ENCODE results near the gene ABHD13. TPM values are rescaled to one million over a fixed set of nuclear protein-coding genes. Genes with fewer than 3 reads are reported as not detected.

Gene ABHD13
- 7.8 and 8.5 TPM in 2 replicates for total RNA-seq
- long read RNA-seq, full-length matches to known transcripts = 63 of 69 reads
- long read RNA-seq, partial matches to known transcripts = 0 of 69 reads
- long read RNA-seq, other reads (novel, unspliced or antisense) = 6 of 69 reads

DNA sequence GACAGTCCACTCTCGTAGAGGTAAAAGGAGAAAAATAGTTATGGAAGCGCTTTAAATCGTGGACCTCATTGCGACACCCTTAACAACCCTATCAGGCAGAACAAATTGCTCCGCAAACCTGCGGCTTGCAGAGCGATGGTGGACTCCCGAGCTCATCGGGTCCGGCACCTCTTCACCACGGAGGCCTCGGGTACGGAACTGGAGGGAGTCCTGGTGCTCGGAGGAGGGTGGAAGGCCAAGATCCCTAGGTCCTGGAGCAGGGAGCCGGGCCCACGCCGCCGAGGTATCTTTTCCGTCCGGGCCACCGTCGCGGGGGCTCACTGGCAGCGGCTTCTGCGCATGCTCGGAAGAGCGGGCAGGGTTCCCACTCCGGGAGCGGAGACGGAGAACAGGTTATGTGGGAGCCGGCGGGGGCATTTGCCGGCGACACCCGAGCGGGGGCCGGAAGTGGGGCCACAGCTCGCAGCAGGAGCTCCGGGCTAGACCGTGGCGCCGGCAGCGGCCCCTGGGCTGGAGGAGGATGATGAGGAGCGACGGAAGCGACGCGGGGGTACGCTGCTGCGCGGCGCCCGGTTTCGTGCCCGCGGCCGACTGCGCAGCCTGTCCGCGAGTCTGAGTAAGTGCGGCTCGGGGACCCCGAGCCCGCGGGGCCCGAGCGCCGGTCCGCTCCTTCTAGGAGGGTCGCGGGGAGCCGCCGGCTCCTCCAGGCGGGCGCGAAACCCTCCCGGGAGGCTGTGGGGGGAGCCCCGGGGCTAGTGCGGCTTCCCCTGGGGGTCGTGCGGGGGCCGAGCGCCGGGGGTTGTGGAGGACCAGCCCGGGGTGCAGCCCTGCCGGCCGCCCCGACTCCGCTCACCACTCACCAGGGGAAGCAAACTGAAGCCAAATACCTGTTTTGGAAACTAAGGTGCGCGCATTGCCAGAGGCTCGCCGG is at the start of gene ABHD13:
Gene ABHD13, plus strand, starts transcription at position 349 of the 931 bp plus-strand sequence. CDS start 10,827 bp downstream, outside the sequence.
- Mint-ChIP-seq H3K4me3 (ENCODE audit: unreplicated experiment) (peak within 1 kb of the TSS; percentile 93), H3K27ac (ENCODE audit: unreplicated experiment) (peak within 1 kb of the TSS; percentile 90), H3K27me3 (ENCODE audit: unreplicated experiment) (no peaks in the 10 kb centered on the region), H3K9me3 (ENCODE audit: unreplicated experiment) (no peaks in the 10 kb centered on the region), H3K36me3 (ENCODE audit: unreplicated experiment) (no peaks in the 10 kb centered on the region), H3K4me1 (ENCODE audit: unreplicated experiment) (peaks cover 45% of the 10 kb centered on the region)
- peak; percentile 96 for DNase-seq (ENCODE audit: extremely low spot score, unreplicated experiment)
- TF ChIP-seq, protein P1, sequence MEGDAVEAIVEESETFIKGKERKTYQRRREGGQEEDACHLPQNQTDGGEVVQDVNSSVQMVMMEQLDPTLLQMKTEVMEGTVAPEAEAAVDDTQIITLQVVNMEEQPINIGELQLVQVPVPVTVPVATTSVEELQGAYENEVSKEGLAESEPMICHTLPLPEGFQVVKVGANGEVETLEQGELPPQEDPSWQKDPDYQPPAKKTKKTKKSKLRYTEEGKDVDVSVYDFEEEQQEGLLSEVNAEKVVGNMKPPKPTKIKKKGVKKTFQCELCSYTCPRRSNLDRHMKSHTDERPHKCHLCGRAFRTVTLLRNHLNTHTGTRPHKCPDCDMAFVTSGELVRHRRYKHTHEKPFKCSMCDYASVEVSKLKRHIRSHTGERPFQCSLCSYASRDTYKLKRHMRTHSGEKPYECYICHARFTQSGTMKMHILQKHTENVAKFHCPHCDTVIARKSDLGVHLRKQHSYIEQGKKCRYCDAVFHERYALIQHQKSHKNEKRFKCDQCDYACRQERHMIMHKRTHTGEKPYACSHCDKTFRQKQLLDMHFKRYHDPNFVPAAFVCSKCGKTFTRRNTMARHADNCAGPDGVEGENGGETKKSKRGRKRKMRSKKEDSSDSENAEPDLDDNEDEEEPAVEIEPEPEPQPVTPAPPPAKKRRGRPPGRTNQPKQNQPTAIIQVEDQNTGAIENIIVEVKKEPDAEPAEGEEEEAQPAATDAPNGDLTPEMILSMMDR (IDR thresholded peaks at IDR 0.05) = peak; percentile 6

DNA sequence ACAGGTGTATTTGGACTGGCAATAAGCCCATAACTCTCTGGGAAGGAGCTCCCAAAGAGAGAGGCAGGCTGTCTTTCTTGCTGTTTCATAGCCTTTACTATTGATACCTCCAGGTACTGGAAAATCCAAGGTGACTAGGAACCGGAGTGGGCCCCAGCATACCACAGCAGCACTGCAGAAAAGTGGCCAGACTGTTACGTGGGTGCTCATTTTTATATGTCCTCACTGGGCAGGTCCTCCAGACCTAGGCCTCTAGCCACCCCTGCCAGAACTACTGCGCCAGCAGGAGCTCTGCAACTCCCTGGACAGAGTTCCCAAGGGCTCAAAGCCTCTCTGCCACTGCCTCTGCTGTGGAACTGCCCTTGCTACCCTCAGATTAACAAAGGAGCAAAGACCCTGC is 49.3 kb upstream of the ABHD13 start:
- no peaks in the 10 kb centered on the region for H3K36me3 Mint-ChIP-seq (ENCODE audit: unreplicated experiment)
- peaks cover 28% of the 10 kb centered on the region for H3K27me3 Mint-ChIP-seq (ENCODE audit: unreplicated experiment)
- DNase-seq (ENCODE audit: extremely low spot score, unreplicated experiment) = no peak
- H3K9me3 Mint-ChIP-seq (ENCODE audit: unreplicated experiment) = peaks cover 35% of the 10 kb centered on the region
- H3K4me3 Mint-ChIP-seq (ENCODE audit: unreplicated experiment) = no peak overlapping the region
- TF ChIP-seq, protein P1 (IDR thresholded peaks at IDR 0.05) = no peak
- H3K4me1 Mint-ChIP-seq (ENCODE audit: unreplicated experiment) = no peaks in the 10 kb centered on the region
- no peak overlapping the region for H3K27ac Mint-ChIP-seq (ENCODE audit: unreplicated experiment)

DNA sequence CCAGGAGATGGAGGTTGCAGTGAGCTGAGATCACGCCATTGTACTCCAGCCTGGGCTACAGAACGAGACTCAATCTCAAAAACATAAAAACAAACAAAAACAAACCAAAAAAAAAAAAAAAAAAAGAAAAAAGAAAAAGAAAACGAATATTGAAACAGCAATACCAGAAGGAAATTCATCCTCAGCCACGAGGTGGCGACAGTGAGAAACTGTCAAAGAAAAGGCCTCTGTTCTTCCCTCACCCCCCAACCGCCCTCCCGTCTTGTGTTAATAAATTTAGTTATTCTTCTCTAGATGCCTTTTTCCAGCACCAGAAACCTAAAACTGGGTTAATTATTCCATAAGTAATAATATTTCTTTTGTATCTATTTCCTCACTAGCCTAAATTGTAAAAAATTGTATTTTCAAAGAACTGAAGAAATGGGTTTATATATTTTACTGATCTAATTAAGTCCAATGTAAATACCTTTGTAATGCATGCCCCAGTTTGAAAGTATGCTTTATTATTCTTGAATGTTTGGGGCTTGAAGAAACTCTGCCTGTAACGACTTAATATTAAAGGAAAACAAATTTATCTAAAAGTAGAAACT is 41.4 kb upstream of the ABHD13 start:
- no peak for DNase-seq (ENCODE audit: extremely low spot score, unreplicated experiment)
- no peak overlapping the region for H3K27ac Mint-ChIP-seq (ENCODE audit: unreplicated experiment)
- TF ChIP-seq, protein P1 (IDR thresholded peaks at IDR 0.05) = peak; percentile 51

DNA sequence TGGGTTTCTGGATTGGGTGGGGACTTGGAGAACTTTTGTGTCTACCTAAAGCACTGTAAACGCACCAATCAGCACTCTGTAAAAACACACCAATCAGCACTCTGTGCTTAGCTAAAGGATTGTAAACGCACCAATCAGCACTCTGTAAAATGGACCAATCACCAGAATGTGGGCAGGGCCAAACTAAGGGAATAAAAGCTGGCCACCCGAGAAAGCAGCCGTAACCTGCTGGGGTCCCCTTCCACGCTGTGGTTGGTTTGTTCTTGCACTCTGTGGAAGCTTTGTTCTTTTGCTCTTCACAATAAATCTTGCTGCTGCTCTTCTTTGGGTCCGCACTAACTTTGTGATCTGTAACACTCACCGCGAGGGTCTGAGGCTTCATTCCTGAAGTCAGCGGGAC is 40.1 kb upstream of the ABHD13 start:
- peaks cover 15% of the 10 kb centered on the region for H3K9me3 Mint-ChIP-seq (ENCODE audit: unreplicated experiment)
- H3K4me3 Mint-ChIP-seq (ENCODE audit: unreplicated experiment) = no peak overlapping the region
- TF ChIP-seq, protein P1 (IDR thresholded peaks at IDR 0.05) = no peak
- peaks cover 7% of the 10 kb centered on the region for H3K27me3 Mint-ChIP-seq (ENCODE audit: unreplicated experiment)
- H3K36me3 Mint-ChIP-seq (ENCODE audit: unreplicated experiment) = no peaks in the 10 kb centered on the region
- no peaks in the 10 kb centered on the region for H3K4me1 Mint-ChIP-seq (ENCODE audit: unreplicated experiment)
- H3K27ac Mint-ChIP-seq (ENCODE audit: unreplicated experiment) = no peak overlapping the region
- no peak for DNase-seq (ENCODE audit: extremely low spot score, unreplicated experiment)

More for the DNA sequence above, 41.4 kb upstream of the ABHD13 start:
- Mint-ChIP-seq H3K9me3 (ENCODE audit: unreplicated experiment) (peaks cover 28% of the 10 kb centered on the region), H3K4me1 (ENCODE audit: unreplicated experiment) (no peaks in the 10 kb centered on the region), H3K36me3 (ENCODE audit: unreplicated experiment) (no peaks in the 10 kb centered on the region), H3K27me3 (ENCODE audit: unreplicated experiment) (peaks cover 7% of the 10 kb centered on the region), H3K4me3 (ENCODE audit: unreplicated experiment) (no peak overlapping the region)

DNA sequence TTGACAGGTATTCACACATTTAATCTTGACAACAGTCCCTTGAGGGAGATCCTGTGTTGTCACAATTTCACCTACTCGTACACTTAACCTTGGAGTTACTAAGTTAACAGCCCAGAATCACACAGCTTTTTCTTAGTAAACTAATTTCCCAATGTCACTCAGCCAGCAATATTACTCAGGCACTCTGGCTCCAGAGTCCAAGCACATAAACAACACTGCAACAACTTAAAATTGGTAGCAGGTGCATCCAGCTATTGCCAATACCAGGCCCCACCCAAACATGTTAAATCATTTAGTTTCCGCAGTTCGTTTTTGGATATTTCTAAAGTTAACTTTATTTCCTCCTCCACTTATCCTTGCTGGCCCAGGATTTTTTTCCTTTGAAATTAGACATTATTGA is 35.5 kb upstream of the ABHD13 start:
- Mint-ChIP-seq H3K36me3 (ENCODE audit: unreplicated experiment) (no peaks in the 10 kb centered on the region), H3K9me3 (ENCODE audit: unreplicated experiment) (no peaks in the 10 kb centered on the region), H3K27me3 (ENCODE audit: unreplicated experiment) (peaks cover 24% of the 10 kb centered on the region), H3K4me3 (ENCODE audit: unreplicated experiment) (no peak overlapping the region), H3K4me1 (ENCODE audit: unreplicated experiment) (no peaks in the 10 kb centered on the region), H3K27ac (ENCODE audit: unreplicated experiment) (no peak overlapping the region)
- no peak for DNase-seq (ENCODE audit: extremely low spot score, unreplicated experiment)
- TF ChIP-seq, protein P1 (IDR thresholded peaks at IDR 0.05) = no peak
